Measurements from ENCODE around the gene EEF1G.
A peak's percentile ranks its signal among the peaks of the same experiment; 100 is the strongest.
"Not testable (repeated sequence)": the region's sequence is repeated elsewhere in the genome, so short reads cannot be mapped to it uniquely, and the experiment has no call there.

Gene EEF1G

GRCh38 chr11:62554387-62555167 is 19.1 kb downstream of the EEF1G start:
- TF ChIP-seq POLR2A (IDR thresholded peaks at IDR 0.05; ENCODE audit: extremely low read depth, insufficient read length) (no peak), MAX (IDR thresholded peaks at IDR 0.05; ENCODE audit: low read depth, low read length) (no peak), MYC (IDR thresholded peaks at IDR 0.05; ENCODE audit: low read depth, low read length) (no peak), CTCF (IDR thresholded peaks at IDR 0.05; ENCODE audit: low read depth, low read length) (no peak)
- H3K4me3 ChIP-seq (ENCODE audit: low read depth, low read length), result no peak overlapping the region
- DNase-seq (ENCODE audit: low read depth), result no peak

GRCh38 chr11:62553839-62554361 is 19.8 kb downstream of the EEF1G start:
- no peak for DNase-seq (ENCODE audit: low read depth)
- no peak for TF ChIP-seq MAX (IDR thresholded peaks at IDR 0.05; ENCODE audit: low read depth, low read length)
- TF ChIP-seq MYC (IDR thresholded peaks at IDR 0.05; ENCODE audit: low read depth, low read length), result no peak
- no peak for TF ChIP-seq POLR2A (IDR thresholded peaks at IDR 0.05; ENCODE audit: extremely low read depth, insufficient read length)
- TF ChIP-seq CTCF (IDR thresholded peaks at IDR 0.05; ENCODE audit: low read depth, low read length), result no peak
- H3K4me3 ChIP-seq (ENCODE audit: low read depth, low read length), result no peak overlapping the region

- TF ChIP-seq POLR2A (IDR thresholded peaks at IDR 0.05; ENCODE audit: extremely low read depth, insufficient read length), result no peak
- TF ChIP-seq MAX (IDR thresholded peaks at IDR 0.05; ENCODE audit: low read depth, low read length), result 0 out of 2 replicates have a peak, but pooled peaks have one; percentile 9
- no peak for TF ChIP-seq CTCF (IDR thresholded peaks at IDR 0.05; ENCODE audit: low read depth, low read length)
- peak; percentile 51; the same call in 1 of the 2 replicates for TF ChIP-seq MYC (IDR thresholded peaks at IDR 0.05; ENCODE audit: low read depth, low read length)
- DNase-seq (ENCODE audit: low read depth), result peak; percentile 90
- peak overlapping the region; percentile 29 for H3K4me3 ChIP-seq (ENCODE audit: low read depth, low read length)
These were observed 20.4 kb downstream of the EEF1G start for GRCh38 chr11:62553080-62553838.

- DNase-seq (ENCODE audit: low read depth), result no peak
- H3K4me3 ChIP-seq (ENCODE audit: low read depth, low read length), result peak overlapping the region; percentile 29
- TF ChIP-seq CTCF (IDR thresholded peaks at IDR 0.05; ENCODE audit: low read depth, low read length) (no peak), MYC (IDR thresholded peaks at IDR 0.05; ENCODE audit: low read depth, low read length) (no peak), MAX (IDR thresholded peaks at IDR 0.05; ENCODE audit: low read depth, low read length) (no peak), POLR2A (IDR thresholded peaks at IDR 0.05; ENCODE audit: extremely low read depth, insufficient read length) (no peak)
These were observed 21.1 kb downstream of the EEF1G start for GRCh38 chr11:62552485-62553079.

- not testable (repeated sequence) for DNase-seq (ENCODE audit: low read depth); H3K4me3 ChIP-seq (ENCODE audit: low read depth, low read length)
These were observed 23.2 kb downstream of the EEF1G start for GRCh38 chr11:62550478-62550877.
